Non-pigmented ciliary epithelial cell (primary cell): Measurements from ENCODE around the gene ACSL3.

ENCODE experiments used
- DNase-seq: peaks from one replicate; pipeline ENCODE4 v3.0.0-alpha.2; 2010; ENCODE audit warnings: low read depth

The ACSL3 gene

GRCh38 chr2:222942561-222942960 is 81.7 kb downstream of the ACSL3 start:
- DNase-seq = no peak

- no peak for DNase-seq
Observed at GRCh38 chr2:222942977-222943376, 82.1 kb downstream of the ACSL3 start.

GRCh38 chr2:222943820-222944219 is 83.0 kb downstream of the ACSL3 start:
- DNase-seq = no peak

- DNase-seq = no peak
Observed at GRCh38 chr2:222944552-222944951, 83.7 kb downstream of the ACSL3 start.

- DNase-seq = no peak
Observed at GRCh38 chr2:222944971-222945740, 84.3 kb downstream of the ACSL3 start.

- DNase-seq = no peak
Observed at GRCh38 chr2:222945887-222946286, 85.1 kb downstream of the ACSL3 start.

- DNase-seq = no peak
Observed at GRCh38 chr2:222946700-222947287, 86.0 kb downstream of the ACSL3 start.

- DNase-seq = no peak
Observed at GRCh38 chr2:222949073-222949472, 88.2 kb downstream of the ACSL3 start.

- no peak for DNase-seq
Observed at GRCh38 chr2:222949690-222950323, 89.0 kb downstream of the ACSL3 start.

- DNase-seq = no peak
Observed at GRCh38 chr2:222950638-222951285, 89.9 kb downstream of the ACSL3 start.

GRCh38 chr2:222952204-222952603 is 91.4 kb downstream of the ACSL3 start:
- no peak for DNase-seq

GRCh38 chr2:222955008-222955407 is 94.2 kb downstream of the ACSL3 start:
- DNase-seq = no peak

GRCh38 chr2:222959358-222959757 is 98.5 kb downstream of the ACSL3 start:
- peak; percentile 84 for DNase-seq

GRCh38 chr2:222960126-222960525 is 99.3 kb downstream of the ACSL3 start:
- no peak for DNase-seq

GRCh38 chr2:222963641-222964040 is 102.8 kb downstream of the ACSL3 start:
- no peak for DNase-seq

- DNase-seq = no peak
Observed at GRCh38 chr2:222964376-222965031, 103.7 kb downstream of the ACSL3 start.

GRCh38 chr2:222965555-222965954 is 104.7 kb downstream of the ACSL3 start:
- no peak for DNase-seq

- DNase-seq = no peak
Observed at GRCh38 chr2:222968550-222969155, 107.8 kb downstream of the ACSL3 start.

GRCh38 chr2:222969491-222969890 is 108.7 kb downstream of the ACSL3 start:
- no peak for DNase-seq

- no peak for DNase-seq
Observed at GRCh38 chr2:222972420-222972819, 111.6 kb downstream of the ACSL3 start.

GRCh38 chr2:222973237-222973636 is 112.4 kb downstream of the ACSL3 start:
- no peak for DNase-seq

- no peak for DNase-seq
Observed at GRCh38 chr2:222973733-222974132, 112.9 kb downstream of the ACSL3 start.
